Kidney (tissue), 14 donors: ENCODE measurements around the gene PPP4R2. TPM values are rescaled to one million over a fixed set of nuclear protein-coding genes. Genes with fewer than 3 reads are reported as not detected.

ENCODE experiments used
- DNase-seq, 5 donors: peaks; one replicate each; pipeline ENCODE4 v3.0.0-alpha.2; 2013 to 2020
- FAIRE-seq: peaks from 2 replicates; lab custom pipeline; 2012; peaks lifted over from hg19 to GRCh38; lab: Jason Lieb, UNC
- H3K27ac ChIP-seq, 2 donors: one replicate each; pipeline ENCODE4 v1.7.0; 2013; ENCODE audit warnings: low read depth in 2 of 2, low read length in 2 of 2, inconsistent platforms in 1 of 2
- H3K27me3 ChIP-seq: one replicate; pipeline ENCODE4 v1.7.1; 2013; ENCODE audit warnings: low read length, inconsistent platforms; ENCODE audit not compliant: control insufficient read depth, insufficient read depth
- H3K36me3 ChIP-seq, 3 donors: one replicate each; pipeline versions ENCODE4 v1.7.0 to v1.7.1; 2013; ENCODE audit warnings: low read length in 3 of 3, control low read depth in 1 of 3, inconsistent platforms in 1 of 3; ENCODE audit not compliant: insufficient read depth in 3 of 3, control insufficient read depth in 2 of 3
- H3K4me1 ChIP-seq, 3 donors: one replicate each; pipeline versions ENCODE4 v1.7.0 to v1.7.1; 2013; ENCODE audit warnings: low read length in 3 of 3, inconsistent platforms in 1 of 3, low read depth in 1 of 3; ENCODE audit not compliant: control insufficient read depth in 2 of 3, insufficient read depth in 2 of 3
- H3K4me3 ChIP-seq, 3 donors: one replicate each; pipeline versions ENCODE4 v1.7.0 to v1.8.1; 2013; ENCODE audit warnings: low read length in 3 of 3, control low read depth in 1 of 3, inconsistent platforms in 1 of 3
- H3K9ac ChIP-seq, 3 donors: one replicate each; pipeline versions ENCODE4 v1.7.0 to v1.7.1; 2013; ENCODE audit warnings: low read length in 3 of 3, control low read depth in 1 of 3, inconsistent platforms in 1 of 3
- H3K9me3 ChIP-seq, 3 donors: one replicate each; pipeline versions ENCODE4 v1.7.0 to v1.7.1; 2013; ENCODE audit warnings: low read length in 3 of 3, control low read depth in 1 of 3, inconsistent platforms in 1 of 3; ENCODE audit not compliant: control insufficient read depth in 2 of 3, insufficient read depth in 1 of 3
- intact Hi-C: fragments of 100-400 bp; cut with DNase I; formaldehyde crosslinking; loops from one replicate; pipeline ENCODE4 v1.11.1; 2022
- polyA plus RNA-seq: library from polyadenylated mRNA; stranded (reverse); fragments of 350-450 nt; fragmentation: Illumina TruSeq; extraction: RNeasy Lipid Tissue Mini Kit (QIAGEN cat#74804); gene quantifications from one replicate; pipeline ENCODE4 v1.2.3, GENCODE V29; 2014; ENCODE audit warnings: low read depth, low replicate concordance; ENCODE audit not compliant: insufficient read depth
- total RNA-seq: library from RNA; stranded (reverse); fragmentation: NEBNext Ultra II Directional; extraction: Animal tissue kit (Norgen Biotek cat#: 25700); gene quantifications from one replicate; pipeline ENCODE4 v1.2.1, GENCODE V29; 2021
- TF ChIP-seq, protein P1 (sequence below): IDR thresholded peaks from 3 replicates; pipeline ENCODE4 v1.5.1; 2012; ENCODE audit warnings: mild to moderate bottlenecking, moderate library complexity, borderline replicate concordance; ENCODE audit not compliant: insufficient read depth; ENCODE audit errors: extremely low read depth
- donor health status: control.
- donor health status: control.
- donor health status: control.
- donor health status: control.
- donor health status: control.
- donor health status: DM: yes; HTN: yes; CAD: no.
- donor health status: Normal renal cell carcinoma (clear cell type).

PPP4R2 gene
- total and polyA plus RNA-seq, 2 donors from 2014 or later: 14.5 to 72.0 TPM

DNA sequence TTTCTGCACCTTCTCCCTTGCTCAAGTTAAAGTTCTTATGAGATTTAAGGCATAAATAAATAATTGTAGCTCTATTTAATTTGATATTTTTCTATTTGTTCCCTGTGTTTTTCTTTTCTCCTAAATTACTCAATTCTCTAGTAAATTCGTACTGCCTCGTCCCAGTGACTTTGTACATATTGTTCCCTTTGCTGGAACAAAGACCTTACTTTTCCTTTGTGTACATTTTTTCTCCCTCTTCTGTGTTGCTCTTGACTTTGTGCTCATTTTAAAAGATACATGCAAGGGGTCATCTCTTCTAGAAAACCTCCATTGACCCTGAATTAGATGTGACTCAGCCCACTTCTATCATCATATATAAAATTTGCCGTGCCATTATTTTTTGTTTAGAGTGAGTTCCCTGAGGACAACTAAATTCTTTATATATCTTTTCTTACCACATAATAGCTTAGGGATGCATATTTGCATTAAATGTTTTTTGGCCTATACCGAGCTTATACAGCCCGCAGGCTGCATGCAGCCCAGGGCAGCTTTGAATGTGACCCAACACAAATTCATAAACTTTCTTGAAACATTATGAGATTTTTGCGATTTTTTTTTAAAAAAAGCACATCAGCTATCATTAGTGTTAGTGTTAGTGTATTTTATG is 29.6 kb downstream of the PPP4R2 start:
- Histone ChIP-seq H3K4me1 (no peaks in the 10 kb centered on the region), H3K27me3 (no peaks in the 10 kb centered on the region), H3K9ac (no peak overlapping the region), H3K27ac (no peak overlapping the region), H3K9me3 (no peaks in the 10 kb centered on the region), H3K36me3 (no peaks in the 10 kb centered on the region), H3K4me3 (no peak overlapping the region)
- intact Hi-C loops: no loop called here
- no peak for FAIRE-seq
- no peak for DNase-seq
- TF ChIP-seq, protein P1, sequence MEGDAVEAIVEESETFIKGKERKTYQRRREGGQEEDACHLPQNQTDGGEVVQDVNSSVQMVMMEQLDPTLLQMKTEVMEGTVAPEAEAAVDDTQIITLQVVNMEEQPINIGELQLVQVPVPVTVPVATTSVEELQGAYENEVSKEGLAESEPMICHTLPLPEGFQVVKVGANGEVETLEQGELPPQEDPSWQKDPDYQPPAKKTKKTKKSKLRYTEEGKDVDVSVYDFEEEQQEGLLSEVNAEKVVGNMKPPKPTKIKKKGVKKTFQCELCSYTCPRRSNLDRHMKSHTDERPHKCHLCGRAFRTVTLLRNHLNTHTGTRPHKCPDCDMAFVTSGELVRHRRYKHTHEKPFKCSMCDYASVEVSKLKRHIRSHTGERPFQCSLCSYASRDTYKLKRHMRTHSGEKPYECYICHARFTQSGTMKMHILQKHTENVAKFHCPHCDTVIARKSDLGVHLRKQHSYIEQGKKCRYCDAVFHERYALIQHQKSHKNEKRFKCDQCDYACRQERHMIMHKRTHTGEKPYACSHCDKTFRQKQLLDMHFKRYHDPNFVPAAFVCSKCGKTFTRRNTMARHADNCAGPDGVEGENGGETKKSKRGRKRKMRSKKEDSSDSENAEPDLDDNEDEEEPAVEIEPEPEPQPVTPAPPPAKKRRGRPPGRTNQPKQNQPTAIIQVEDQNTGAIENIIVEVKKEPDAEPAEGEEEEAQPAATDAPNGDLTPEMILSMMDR: no peak

DNA sequence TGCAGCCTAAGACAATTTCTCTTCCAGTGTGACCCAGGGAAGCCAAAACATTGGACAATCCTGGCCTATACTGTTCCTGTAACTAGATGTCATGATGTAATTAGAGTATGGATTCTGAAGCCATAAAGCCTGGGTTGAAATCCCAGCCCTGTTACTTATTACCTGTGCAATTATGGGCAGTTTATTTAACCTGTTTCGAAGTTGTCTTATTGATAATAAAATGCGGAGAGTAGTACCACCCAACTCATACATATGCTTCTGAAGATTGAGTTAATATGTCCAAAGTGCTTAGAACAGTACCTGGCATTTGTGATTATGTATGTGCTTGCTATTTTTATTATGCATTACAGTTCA is 30.1 kb downstream of the PPP4R2 start:
- Histone ChIP-seq H3K4me1 (no peaks in the 10 kb centered on the region), H3K9me3 (no peaks in the 10 kb centered on the region), H3K27ac (no peak overlapping the region), H3K9ac (no peak overlapping the region), H3K4me3 (no peak overlapping the region), H3K36me3 (no peaks in the 10 kb centered on the region), H3K27me3 (no peaks in the 10 kb centered on the region)
- TF ChIP-seq, protein P1: no peak
- no peak for DNase-seq
- intact Hi-C loops: no loop called here
- no peak for FAIRE-seq

DNA sequence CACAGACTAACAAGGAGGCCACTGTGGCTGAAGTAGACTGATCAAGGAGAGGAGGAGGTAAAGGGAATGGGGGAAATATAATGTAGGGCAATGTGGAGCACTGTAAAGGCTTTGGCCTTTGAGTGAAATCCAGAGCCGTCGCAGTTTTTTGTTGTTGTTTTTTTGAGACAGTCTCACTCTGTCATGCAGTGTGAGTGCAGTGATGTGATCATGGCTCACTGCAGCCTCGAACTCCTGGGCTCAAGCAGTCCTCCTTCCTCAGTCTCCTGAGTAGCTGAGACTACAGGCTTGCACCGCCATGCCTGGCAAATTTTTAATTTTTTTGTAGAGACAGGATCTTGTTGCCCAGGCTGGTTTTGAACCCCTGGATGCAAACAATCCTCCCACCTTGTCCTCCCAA is 32.2 kb downstream of the PPP4R2 start:
- no peak overlapping the region for H3K9ac ChIP-seq
- FAIRE-seq: no peak
- peaks cover 0 to 8% (median 0%) of the 10 kb centered on the region in 3 donors for H3K4me1 ChIP-seq
- no peaks in the 10 kb centered on the region for H3K27me3 ChIP-seq
- H3K4me3 ChIP-seq: no peak overlapping the region
- no peak for DNase-seq
- intact Hi-C loops: no loop called here
- TF ChIP-seq, protein P1: no peak
- no peak overlapping the region for H3K27ac ChIP-seq
- no peaks in the 10 kb centered on the region for H3K9me3 ChIP-seq
- no peaks in the 10 kb centered on the region for H3K36me3 ChIP-seq
